ENCODE data around the gene RREB1.
"Not testable (repeated sequence)": the region's sequence is repeated elsewhere in the genome, so short reads cannot be mapped to it uniquely, and the experiment has no call there.

DNA sequence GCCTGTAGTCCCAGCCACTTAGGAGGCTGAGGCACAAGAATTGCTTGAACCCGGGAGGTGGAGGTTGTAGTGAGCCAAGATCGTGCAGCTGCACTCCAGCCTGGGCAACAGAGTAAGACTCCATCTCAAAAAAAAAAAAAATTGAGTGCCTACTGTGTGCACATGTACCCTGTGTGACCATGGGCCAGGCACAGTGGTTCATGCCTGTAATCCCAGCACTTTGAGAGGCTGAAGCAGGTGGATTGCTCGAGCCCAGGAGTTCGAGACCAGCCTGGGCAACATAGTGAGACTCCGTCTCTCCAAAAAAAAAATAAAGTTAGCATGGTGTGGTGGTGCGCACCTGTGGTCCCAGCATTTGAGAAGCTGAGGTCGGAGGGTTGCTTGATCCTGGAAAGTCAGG lies 49.5 kb downstream of the RREB1 start:
- TF ChIP-seq, protein P1, sequence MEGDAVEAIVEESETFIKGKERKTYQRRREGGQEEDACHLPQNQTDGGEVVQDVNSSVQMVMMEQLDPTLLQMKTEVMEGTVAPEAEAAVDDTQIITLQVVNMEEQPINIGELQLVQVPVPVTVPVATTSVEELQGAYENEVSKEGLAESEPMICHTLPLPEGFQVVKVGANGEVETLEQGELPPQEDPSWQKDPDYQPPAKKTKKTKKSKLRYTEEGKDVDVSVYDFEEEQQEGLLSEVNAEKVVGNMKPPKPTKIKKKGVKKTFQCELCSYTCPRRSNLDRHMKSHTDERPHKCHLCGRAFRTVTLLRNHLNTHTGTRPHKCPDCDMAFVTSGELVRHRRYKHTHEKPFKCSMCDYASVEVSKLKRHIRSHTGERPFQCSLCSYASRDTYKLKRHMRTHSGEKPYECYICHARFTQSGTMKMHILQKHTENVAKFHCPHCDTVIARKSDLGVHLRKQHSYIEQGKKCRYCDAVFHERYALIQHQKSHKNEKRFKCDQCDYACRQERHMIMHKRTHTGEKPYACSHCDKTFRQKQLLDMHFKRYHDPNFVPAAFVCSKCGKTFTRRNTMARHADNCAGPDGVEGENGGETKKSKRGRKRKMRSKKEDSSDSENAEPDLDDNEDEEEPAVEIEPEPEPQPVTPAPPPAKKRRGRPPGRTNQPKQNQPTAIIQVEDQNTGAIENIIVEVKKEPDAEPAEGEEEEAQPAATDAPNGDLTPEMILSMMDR (IDR thresholded peaks at IDR 0.05): not testable (repeated sequence)
- not testable (repeated sequence) for TF ChIP-seq POLR2A (IDR thresholded peaks at IDR 0.05)

Measured in testis (tissue), 2 donors.